HG03520 (cell line): Measurements from ENCODE around the gene ZC3HAV1.
A peak's percentile ranks its signal among the peaks of the same experiment; 100 is the strongest.
"Not testable (repeated sequence)": the region's sequence is repeated elsewhere in the genome, so short reads cannot be mapped to it uniquely, and the experiment has no call there.

Source experiments
- ATAC-seq: cut with Tn5 transposase; IDR thresholded peaks from one replicate; pipeline ENCODE4 v1.9.1; 2021; ENCODE audit warnings: mild to moderate bottlenecking, moderate library complexity; ENCODE audit not compliant: unreplicated experiment

The ZC3HAV1 gene

GRCh38 chr7:139109188-139109982 lies at the start of gene ZC3HAV1:
ZC3HAV1 (minus strand) TSS chr7:139109720; CDS start chr7:139109331, 389 bp downstream.
- peak; percentile 65 for ATAC-seq

- ATAC-seq, result no peak
These were observed 44.3 kb upstream of the ZC3HAV1 start for GRCh38 chr7:139153832-139154231.

GRCh38 chr7:139152149-139152548 lies 42.6 kb upstream of the ZC3HAV1 start:
- no peak for ATAC-seq

GRCh38 chr7:139139150-139139549 lies 29.6 kb upstream of the ZC3HAV1 start:
- ATAC-seq, result no peak

- ATAC-seq, result peak; percentile 94
These were observed 24.0 kb upstream of the ZC3HAV1 start for GRCh38 chr7:139133335-139134139.

- ATAC-seq, result no peak
These were observed 23.4 kb upstream of the ZC3HAV1 start for GRCh38 chr7:139132887-139133286.

- ATAC-seq, result no peak
These were observed 22.1 kb upstream of the ZC3HAV1 start for GRCh38 chr7:139131601-139132041.

- ATAC-seq, result not testable (repeated sequence)
These were observed 20.3 kb upstream of the ZC3HAV1 start for GRCh38 chr7:139129814-139130213.

GRCh38 chr7:139127648-139128047 lies 18.1 kb upstream of the ZC3HAV1 start:
- no peak for ATAC-seq

- ATAC-seq, result no peak
These were observed 16.1 kb upstream of the ZC3HAV1 start for GRCh38 chr7:139125657-139126056.

- not testable (repeated sequence) for ATAC-seq
These were observed 15.5 kb upstream of the ZC3HAV1 start for GRCh38 chr7:139124995-139125394.

- ATAC-seq, result peak; percentile 73
These were observed 14.8 kb upstream of the ZC3HAV1 start for GRCh38 chr7:139124084-139124914.

- no peak for ATAC-seq
These were observed 9.9 kb upstream of the ZC3HAV1 start for GRCh38 chr7:139119486-139119849.

- ATAC-seq, result peak; percentile 73
These were observed 9.4 kb upstream of the ZC3HAV1 start for GRCh38 chr7:139118805-139119485.

GRCh38 chr7:139118234-139118804 lies 8.8 kb upstream of the ZC3HAV1 start:
- ATAC-seq, result peak; percentile 81

- ATAC-seq, result no peak
These were observed 8.2 kb upstream of the ZC3HAV1 start for GRCh38 chr7:139117599-139118233.

GRCh38 chr7:139116999-139117398 lies 7.5 kb upstream of the ZC3HAV1 start:
- no peak for ATAC-seq

GRCh38 chr7:139115104-139115503 lies 5.6 kb upstream of the ZC3HAV1 start:
- ATAC-seq, result no peak

GRCh38 chr7:139114585-139114984 lies 5.1 kb upstream of the ZC3HAV1 start:
- no peak for ATAC-seq

- ATAC-seq, result no peak
These were observed 4.5 kb upstream of the ZC3HAV1 start for GRCh38 chr7:139114018-139114417.
